ENCODE results near the gene NPPC. TPM values are rescaled to one million over a fixed set of nuclear protein-coding genes. Genes with fewer than 3 reads are reported as not detected.
"Not testable (repeated sequence)": the region's sequence is repeated elsewhere in the genome, so short reads cannot be mapped to it uniquely, and the experiment has no call there.

NPPC gene
- total RNA-seq, 1 donor from 2014 or later = not detected

DNA sequence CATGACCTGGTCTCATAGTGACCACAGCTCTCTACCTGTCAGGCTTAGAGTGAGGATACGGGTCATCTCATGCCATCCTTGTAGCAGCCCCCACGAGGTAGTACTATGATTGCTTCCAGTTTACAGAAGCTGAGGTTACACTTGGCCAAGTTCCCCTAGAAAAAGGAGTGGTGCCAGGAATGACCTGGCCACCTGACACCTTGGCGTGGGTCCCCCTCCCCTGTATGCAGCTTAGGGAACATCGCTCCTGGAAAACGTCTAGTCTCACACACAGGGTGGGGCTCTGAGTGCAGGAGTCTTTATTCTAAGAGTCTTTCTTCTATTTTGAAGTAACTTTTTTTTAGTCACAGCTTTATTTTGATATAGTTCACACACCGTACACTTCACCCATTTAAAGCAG is 14.8 kb downstream of the NPPC start:
- H3K4me3 ChIP-seq (ENCODE audit: low read depth, low read length) = no peak overlapping the region
- no peak for DNase-seq (ENCODE audit: low read depth)
- TF ChIP-seq CTCF (conservative IDR thresholded peaks at IDR 0.05; ENCODE audit: low read depth, low read length) = no peak

- DNase-seq (ENCODE audit: low read depth) = no peak
- no peak overlapping the region for H3K4me3 ChIP-seq (ENCODE audit: low read depth, low read length)
- no peak for TF ChIP-seq CTCF (conservative IDR thresholded peaks at IDR 0.05; ENCODE audit: low read depth, low read length)
Measured at GRCh38 chr2:231910771-231911170, 15.4 kb downstream of the NPPC start.

GRCh38 chr2:231910161-231910560 is 16.0 kb downstream of the NPPC start:
- H3K4me3 ChIP-seq (ENCODE audit: low read depth, low read length); DNase-seq (ENCODE audit: low read depth): not testable (repeated sequence)

DNA sequence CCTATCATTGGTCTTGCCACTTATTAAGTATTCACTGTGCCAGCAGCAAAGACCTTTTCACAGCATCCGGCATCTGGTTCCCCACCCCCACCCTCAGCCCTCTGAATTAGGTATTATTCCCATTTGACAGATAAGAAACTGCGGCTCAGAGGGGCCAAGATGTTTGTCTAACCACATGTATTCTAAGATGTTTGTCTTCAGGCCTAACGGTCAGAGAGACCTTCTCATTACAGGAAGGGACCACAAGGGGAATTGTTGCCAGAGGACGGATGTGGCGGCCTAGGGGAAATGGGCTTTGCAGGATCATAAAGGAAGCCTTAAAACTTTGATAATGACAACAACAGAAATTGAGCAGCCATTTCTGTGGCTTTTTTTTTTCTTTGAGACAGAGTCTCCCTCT is 16.6 kb downstream of the NPPC start:
- no peak for TF ChIP-seq CTCF (conservative IDR thresholded peaks at IDR 0.05; ENCODE audit: low read depth, low read length)
- H3K4me3 ChIP-seq (ENCODE audit: low read depth, low read length) = no peak overlapping the region

GRCh38 chr2:231908584-231908983 is 17.6 kb downstream of the NPPC start:
- no peak for DNase-seq (ENCODE audit: low read depth)
- no peak overlapping the region for H3K4me3 ChIP-seq (ENCODE audit: low read depth, low read length)
- TF ChIP-seq CTCF (conservative IDR thresholded peaks at IDR 0.05; ENCODE audit: low read depth, low read length) = no peak

More for the DNA sequence above, 16.6 kb downstream of the NPPC start:
- no peak for DNase-seq (ENCODE audit: low read depth)

DNA sequence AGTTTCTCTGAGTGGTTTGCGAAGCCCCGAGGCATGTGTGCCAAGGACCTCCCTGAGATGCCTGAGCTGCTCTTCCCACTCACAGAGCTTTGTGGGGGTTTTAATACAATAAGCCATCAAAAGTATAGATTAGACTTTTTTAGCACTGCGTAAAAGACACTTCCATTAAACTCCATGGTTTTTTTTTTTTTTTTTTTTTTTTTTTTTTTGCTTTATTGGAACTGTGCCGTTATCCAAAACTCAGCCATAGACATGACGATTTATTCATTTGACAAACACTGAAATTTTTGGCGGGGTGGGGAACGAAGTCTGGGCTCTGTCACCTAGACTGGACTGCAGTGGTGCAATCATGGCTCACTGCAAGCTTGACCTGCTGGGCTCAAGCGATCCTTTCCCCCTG is 18.4 kb downstream of the NPPC start:
- no peak overlapping the region for H3K4me3 ChIP-seq (ENCODE audit: low read depth, low read length)
- TF ChIP-seq CTCF (conservative IDR thresholded peaks at IDR 0.05; ENCODE audit: low read depth, low read length) = no peak
- no peak for DNase-seq (ENCODE audit: low read depth)

GRCh38 chr2:231905026-231905425 is 21.2 kb downstream of the NPPC start:
- no peak overlapping the region for H3K4me3 ChIP-seq (ENCODE audit: low read depth, low read length)
- DNase-seq (ENCODE audit: low read depth) = no peak
- no peak for TF ChIP-seq CTCF (conservative IDR thresholded peaks at IDR 0.05; ENCODE audit: low read depth, low read length)

- no peak for TF ChIP-seq CTCF (conservative IDR thresholded peaks at IDR 0.05; ENCODE audit: low read depth, low read length)
- no peak for DNase-seq (ENCODE audit: low read depth)
- no peak overlapping the region for H3K4me3 ChIP-seq (ENCODE audit: low read depth, low read length)
Measured at GRCh38 chr2:231904161-231904611, 22.0 kb downstream of the NPPC start.

Data from epithelial cell of proximal tubule (primary cell).